ENCODE data around the gene TRMT11.

Gene TRMT11

DNA sequence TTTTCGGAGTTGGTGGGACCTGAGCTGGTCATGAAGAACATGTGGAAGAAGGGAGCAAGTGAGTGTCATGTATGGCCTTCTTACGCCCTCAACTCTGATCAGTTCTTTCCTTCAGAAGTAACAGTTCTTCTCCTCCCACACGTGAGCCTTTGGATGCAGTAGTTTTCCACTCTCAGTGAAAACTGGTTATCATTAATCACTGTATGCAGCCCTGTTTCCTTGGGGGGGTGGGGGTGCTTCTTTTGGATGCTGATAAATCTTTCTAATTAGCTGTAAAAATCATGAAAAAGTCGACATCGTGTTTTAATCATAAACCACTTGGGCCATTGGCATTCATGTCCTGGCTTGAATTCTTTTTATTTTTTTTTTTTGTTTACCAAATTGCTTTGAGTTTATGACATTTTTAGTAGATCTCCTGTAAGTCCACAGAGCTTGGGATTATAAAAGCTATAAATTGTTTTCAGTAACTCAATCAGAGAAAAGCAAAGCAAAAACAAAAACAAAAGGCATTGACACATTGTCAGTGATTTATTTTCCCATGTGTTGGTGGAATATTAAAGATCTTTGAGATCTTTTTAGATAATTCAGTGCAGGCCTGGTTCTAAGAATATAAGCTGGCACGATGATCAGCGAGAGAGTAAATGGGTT, 84.8 kb downstream of the TRMT11 start:
- no peaks in the 10 kb centered on the region for H3K27me3 Mint-ChIP-seq
- no peak overlapping the region for H3K4me3 Mint-ChIP-seq
- H3K4me1 Mint-ChIP-seq (ENCODE audit: low read depth): no peaks in the 10 kb centered on the region
- intact Hi-C loops (cut with micrococcal nuclease): no loop called here
- H3K9me3 Mint-ChIP-seq: peaks cover 9% of the 10 kb centered on the region
- no peak overlapping the region for H3K27ac Mint-ChIP-seq
- no peaks in the 10 kb centered on the region for H3K36me3 Mint-ChIP-seq (ENCODE audit: low read depth)

DNA sequence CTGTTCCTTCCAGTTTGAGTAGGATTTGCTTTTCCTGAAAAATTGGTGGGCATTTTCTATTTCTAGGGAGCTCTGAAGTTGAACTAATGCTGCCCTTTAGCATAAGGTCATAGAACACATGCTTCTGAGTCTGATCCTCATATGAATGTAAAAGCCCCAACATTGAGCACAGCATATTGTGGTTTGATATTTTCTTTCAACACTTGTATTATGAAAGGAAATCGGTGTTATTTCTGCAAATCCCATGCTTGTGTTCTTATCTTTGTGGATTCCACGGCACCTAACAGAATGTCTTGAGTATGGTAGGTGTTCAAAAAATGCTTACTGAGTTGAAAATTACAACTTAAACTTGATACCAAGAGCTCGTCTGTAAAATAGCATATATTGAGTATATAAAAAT, 85.8 kb downstream of the TRMT11 start:
- no peaks in the 10 kb centered on the region for H3K36me3 Mint-ChIP-seq (ENCODE audit: low read depth)
- H3K27ac Mint-ChIP-seq: no peak overlapping the region
- H3K4me1 Mint-ChIP-seq (ENCODE audit: low read depth): no peaks in the 10 kb centered on the region
- H3K9me3 Mint-ChIP-seq: peaks cover 9% of the 10 kb centered on the region
- H3K27me3 Mint-ChIP-seq: no peaks in the 10 kb centered on the region
- H3K4me3 Mint-ChIP-seq: no peak overlapping the region
- intact Hi-C loops (cut with micrococcal nuclease): no loop called here

DNA sequence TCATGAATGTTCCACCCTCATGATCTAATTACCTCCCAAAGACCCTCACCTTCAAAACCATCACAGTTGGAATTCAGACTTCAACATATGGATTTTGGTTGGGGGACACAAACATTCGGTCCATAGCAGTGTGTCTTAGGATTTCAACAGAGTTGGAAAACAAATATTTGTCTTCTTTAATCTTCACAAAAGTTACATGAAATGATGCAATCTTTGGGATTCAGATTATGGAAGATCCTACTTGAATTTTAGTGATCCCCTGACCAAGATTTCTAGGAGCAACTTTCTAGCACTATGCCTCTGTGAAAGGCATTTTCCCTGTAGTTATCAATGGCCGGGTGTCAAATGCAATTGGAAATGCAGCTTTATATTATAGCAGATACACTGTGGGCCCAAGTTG, 86.5 kb downstream of the TRMT11 start:
- Mint-ChIP-seq H3K9me3 (peaks cover 9% of the 10 kb centered on the region), H3K4me3 (no peak overlapping the region), H3K27ac (no peak overlapping the region), H3K27me3 (no peaks in the 10 kb centered on the region), H3K4me1 (ENCODE audit: low read depth) (no peaks in the 10 kb centered on the region), H3K36me3 (ENCODE audit: low read depth) (no peaks in the 10 kb centered on the region)
- intact Hi-C loops (cut with micrococcal nuclease): no loop called here

DNA sequence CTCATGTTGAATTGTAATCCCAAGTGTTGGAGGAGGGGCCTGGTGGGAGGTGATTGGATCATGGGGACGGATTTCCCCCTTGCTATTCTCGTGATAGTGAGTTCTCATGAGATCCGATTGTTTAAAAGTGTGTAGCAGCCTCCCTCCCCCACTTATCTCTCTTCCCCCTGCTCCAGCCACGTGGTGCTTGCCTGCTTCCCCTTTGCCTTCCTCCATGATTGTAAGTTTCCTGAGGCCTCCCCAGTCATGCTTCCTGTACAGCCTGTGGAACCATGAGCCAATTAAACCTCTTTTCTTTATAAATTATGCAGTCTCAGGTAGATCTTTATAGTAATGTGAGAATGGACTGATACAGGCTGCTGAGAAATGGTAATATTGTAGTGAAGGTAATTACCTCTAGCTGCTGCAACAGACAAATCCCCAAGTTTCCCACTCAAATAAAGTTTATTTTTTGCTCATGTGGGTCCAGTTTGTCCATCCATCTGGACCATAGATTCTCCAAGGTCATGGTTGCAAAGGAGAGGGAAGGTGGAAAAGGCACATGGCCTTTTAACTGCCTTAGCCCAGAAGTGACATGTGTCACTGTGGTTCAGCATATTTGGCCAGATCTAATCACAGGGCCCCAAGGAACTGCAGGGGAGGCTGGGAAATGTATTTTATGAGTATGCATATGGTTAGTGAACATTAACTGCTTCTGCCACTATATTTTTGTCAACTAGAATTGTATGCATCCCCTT, 89.2 kb downstream of the TRMT11 start:
- Mint-ChIP-seq H3K4me1 (ENCODE audit: low read depth) (no peaks in the 10 kb centered on the region), H3K36me3 (ENCODE audit: low read depth) (no peaks in the 10 kb centered on the region), H3K4me3 (no peak overlapping the region), H3K27ac (no peak overlapping the region), H3K9me3 (peaks cover 9% of the 10 kb centered on the region), H3K27me3 (no peaks in the 10 kb centered on the region)
- intact Hi-C loops (cut with micrococcal nuclease): no loop called here

DNA sequence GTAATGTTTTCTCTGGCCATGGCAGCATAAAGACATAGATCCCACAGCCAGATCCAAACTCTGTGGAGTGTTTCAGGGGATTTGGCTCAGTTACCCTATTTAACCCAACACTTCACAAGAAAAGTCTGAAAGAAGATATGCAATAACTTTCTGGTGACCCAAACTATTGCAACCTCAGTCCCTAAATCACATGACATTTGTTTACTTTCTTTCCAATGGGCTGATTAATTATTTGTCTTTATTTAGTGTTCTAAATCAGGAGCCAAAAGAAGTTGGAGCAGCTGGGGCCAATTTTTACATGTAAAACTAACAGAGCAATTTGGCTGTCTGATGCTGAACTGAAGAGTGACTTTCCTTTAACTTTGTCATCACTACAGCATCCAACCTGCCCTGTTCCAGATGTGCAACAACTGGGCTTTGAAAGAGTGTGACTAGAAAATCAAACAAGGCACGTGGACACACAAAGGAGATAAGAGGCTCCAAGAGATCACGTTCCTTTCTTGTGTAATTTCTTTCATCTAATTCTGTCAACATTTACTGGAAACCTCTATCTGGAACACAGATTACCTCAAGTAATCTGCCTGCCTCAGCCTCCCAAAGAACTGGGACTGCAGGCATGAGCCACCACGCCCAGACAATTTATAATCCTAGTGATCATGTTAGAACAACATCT, 90.8 kb downstream of the TRMT11 start:
- intact Hi-C loops (cut with micrococcal nuclease): no loop called here
- Mint-ChIP-seq H3K4me3 (no peak overlapping the region), H3K36me3 (ENCODE audit: low read depth) (no peaks in the 10 kb centered on the region), H3K9me3 (peaks cover 9% of the 10 kb centered on the region), H3K27ac (no peak overlapping the region), H3K4me1 (ENCODE audit: low read depth) (no peaks in the 10 kb centered on the region), H3K27me3 (no peaks in the 10 kb centered on the region)

DNA sequence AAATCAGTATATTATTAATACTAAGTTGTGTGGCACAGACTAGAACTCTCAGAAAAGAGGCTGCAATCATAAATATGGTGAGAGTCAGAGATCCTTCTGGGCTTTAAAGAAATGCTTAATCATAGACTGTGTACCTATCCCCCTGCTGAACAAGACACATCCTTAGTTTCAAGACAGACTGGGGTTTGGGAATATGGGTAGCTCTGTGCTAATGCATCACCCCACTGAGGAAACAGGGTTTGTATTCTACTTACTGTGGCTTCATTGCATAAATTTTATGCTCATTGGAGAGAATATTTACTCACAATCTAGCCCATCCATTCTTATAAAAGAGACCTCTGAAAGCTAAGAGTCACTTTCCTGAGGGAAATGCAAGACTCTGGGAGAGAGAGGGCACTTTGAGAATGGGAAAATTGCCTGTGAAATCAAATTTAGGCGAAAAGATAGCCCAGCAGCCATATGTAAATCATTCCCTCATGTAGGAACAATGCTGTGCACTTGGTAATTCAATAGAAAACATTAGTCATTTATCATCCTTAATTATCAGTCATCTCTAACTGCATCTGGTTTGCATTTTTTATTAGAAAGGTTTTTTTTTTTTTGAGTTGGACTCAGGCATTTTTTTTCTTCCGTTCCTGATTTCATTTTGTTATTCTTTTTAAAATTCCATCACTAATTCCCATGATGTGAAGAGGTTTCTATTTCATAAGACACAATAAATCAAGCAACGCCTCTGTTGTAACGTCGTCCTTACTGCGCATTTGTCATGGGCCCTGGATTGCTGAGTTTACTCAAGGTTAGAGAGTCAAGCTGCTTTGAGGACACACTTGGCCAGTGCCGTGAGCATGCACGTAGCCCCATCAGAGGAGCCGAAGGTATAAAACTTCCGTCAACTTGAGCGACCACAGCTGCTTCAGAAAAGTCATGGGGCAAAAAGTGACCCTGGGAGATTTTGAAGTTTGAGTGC, 91.8 kb downstream of the TRMT11 start:
- Mint-ChIP-seq H3K36me3 (ENCODE audit: low read depth) (no peaks in the 10 kb centered on the region), H3K27me3 (no peaks in the 10 kb centered on the region), H3K4me1 (ENCODE audit: low read depth) (no peaks in the 10 kb centered on the region), H3K9me3 (peaks cover 9% of the 10 kb centered on the region), H3K27ac (no peak overlapping the region), H3K4me3 (no peak overlapping the region)
- intact Hi-C loops (cut with micrococcal nuclease): no loop called here

DNA sequence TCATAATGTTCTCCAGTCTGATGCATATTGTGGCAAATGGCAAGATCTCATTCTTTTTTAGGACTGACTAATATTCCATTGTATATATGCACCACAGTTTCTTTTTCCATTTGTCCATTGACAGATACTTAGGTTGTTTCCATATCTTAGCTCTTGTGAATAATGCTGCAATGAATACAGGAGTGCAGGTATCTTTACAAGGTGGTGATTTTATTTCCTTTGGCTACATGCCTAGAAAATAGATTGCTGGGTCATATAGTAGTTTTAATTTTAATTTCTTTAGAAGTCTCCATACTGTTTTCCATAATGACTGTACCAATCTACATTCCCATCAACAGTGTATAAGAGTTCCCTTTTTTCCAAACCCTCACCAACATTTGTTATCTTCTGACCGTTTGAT, 97.5 kb downstream of the TRMT11 start:
- H3K9me3 Mint-ChIP-seq: no peaks in the 10 kb centered on the region
- intact Hi-C loops (cut with micrococcal nuclease): no loop called here
- no peak overlapping the region for H3K4me3 Mint-ChIP-seq
- H3K4me1 Mint-ChIP-seq (ENCODE audit: low read depth): peaks cover 8% of the 10 kb centered on the region
- no peaks in the 10 kb centered on the region for H3K36me3 Mint-ChIP-seq (ENCODE audit: low read depth)
- no peaks in the 10 kb centered on the region for H3K27me3 Mint-ChIP-seq
- no peak overlapping the region for H3K27ac Mint-ChIP-seq

DNA sequence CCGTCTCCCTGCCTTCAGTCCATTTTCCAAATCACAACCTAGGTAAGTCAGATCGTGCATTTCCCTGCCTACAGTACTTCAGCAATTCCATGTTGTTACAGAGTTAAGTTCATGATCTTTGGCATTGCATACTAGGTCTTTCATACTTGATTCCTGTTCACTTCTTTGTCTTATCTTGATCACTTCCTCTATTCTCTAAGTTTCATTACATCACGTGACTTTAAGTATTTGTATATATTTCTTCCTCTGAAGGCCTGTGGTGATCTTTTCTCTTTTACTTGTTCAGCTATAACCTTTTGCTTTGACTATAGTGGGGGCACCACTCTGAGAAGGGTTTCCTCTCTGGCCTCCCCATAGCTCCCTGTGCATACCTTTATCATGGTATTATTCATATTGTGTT, 100.2 kb downstream of the TRMT11 start:
- H3K27ac Mint-ChIP-seq: no peak overlapping the region

More for the DNA sequence above, 100.2 kb downstream of the TRMT11 start:
- H3K4me3 Mint-ChIP-seq: no peak overlapping the region
- H3K27me3 Mint-ChIP-seq: no peaks in the 10 kb centered on the region
- no peaks in the 10 kb centered on the region for H3K9me3 Mint-ChIP-seq
- peaks cover 8% of the 10 kb centered on the region for H3K4me1 Mint-ChIP-seq (ENCODE audit: low read depth)
- H3K36me3 Mint-ChIP-seq (ENCODE audit: low read depth): no peaks in the 10 kb centered on the region
- intact Hi-C loops (cut with micrococcal nuclease): no loop called here
